ENCODE data around the gene CLPTM1. TPM values are rescaled to one million over a fixed set of nuclear protein-coding genes. Genes with fewer than 3 reads are reported as not detected.

CLPTM1 gene
- total and polyA plus RNA-seq, 8 donors = 39.3 to 152 (median 66.7) TPM

DNA sequence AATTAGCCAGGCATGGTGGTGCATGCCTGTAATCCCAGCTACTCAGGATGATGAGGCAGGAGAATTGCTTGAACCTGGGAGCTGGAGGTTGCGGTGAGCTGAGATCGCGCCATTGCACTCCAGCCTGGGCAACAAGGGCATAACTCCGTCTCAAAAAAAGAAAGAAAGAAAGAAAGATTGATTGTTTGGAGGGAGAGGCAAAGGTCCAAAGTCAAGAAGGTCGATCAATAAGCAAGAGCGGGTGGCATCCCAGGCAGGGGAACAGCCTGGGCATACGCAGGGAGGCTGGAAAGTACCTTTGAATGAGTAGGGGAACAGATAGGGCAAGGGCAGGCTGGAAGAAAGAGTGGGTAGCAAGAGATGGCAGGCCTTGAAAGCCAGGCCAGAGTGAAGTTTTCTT is 25.1 kb upstream of the CLPTM1 start:
- no peaks in the 10 kb centered on the region for H3K9me3 ChIP-seq
- TF ChIP-seq POLR2AphosphoS5 (IDR thresholded peaks at IDR 0.05) (no peak), POLR2A (IDR thresholded peaks at IDR 0.05) (no peak), EP300 (IDR thresholded peaks at IDR 0.05) (no peak)
- TF ChIP-seq, protein P1, sequence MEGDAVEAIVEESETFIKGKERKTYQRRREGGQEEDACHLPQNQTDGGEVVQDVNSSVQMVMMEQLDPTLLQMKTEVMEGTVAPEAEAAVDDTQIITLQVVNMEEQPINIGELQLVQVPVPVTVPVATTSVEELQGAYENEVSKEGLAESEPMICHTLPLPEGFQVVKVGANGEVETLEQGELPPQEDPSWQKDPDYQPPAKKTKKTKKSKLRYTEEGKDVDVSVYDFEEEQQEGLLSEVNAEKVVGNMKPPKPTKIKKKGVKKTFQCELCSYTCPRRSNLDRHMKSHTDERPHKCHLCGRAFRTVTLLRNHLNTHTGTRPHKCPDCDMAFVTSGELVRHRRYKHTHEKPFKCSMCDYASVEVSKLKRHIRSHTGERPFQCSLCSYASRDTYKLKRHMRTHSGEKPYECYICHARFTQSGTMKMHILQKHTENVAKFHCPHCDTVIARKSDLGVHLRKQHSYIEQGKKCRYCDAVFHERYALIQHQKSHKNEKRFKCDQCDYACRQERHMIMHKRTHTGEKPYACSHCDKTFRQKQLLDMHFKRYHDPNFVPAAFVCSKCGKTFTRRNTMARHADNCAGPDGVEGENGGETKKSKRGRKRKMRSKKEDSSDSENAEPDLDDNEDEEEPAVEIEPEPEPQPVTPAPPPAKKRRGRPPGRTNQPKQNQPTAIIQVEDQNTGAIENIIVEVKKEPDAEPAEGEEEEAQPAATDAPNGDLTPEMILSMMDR (IDR thresholded peaks at IDR 0.05) = no peak
- 65 to 83% (median 83%) methylated on average over 7 of the region's 7 CpGs for whole genome bisulfite sequencing, 5 donors
- intact Hi-C loops (cut with DNase I; ENCODE audit: low total_unique reads) = no loop called here
- DNase-seq = no peak
- no peak overlapping the region for H3K27ac ChIP-seq
- no peaks in the 10 kb centered on the region for H3K36me3 ChIP-seq
- H3K27me3 ChIP-seq = peaks cover 0 to 4% (median 0%) of the 10 kb centered on the region in 3 donors
- H3K4me3 ChIP-seq = no peak overlapping the region
- H3K4me1 ChIP-seq = peaks cover 5 to 27% (median 15%) of the 10 kb centered on the region in 4 donors

- no peak overlapping the region for H3K27ac ChIP-seq
- TF ChIP-seq, protein P1 (IDR thresholded peaks at IDR 0.05) = no peak
- TF ChIP-seq POLR2A (IDR thresholded peaks at IDR 0.05) (no peak), EP300 (IDR thresholded peaks at IDR 0.05) (no peak)
- intact Hi-C loops (cut with DNase I; ENCODE audit: low total_unique reads) = no loop called here
- peaks cover 4 to 20% (median 13%) of the 10 kb centered on the region in 4 donors for H3K4me1 ChIP-seq
- peaks cover 0 to 2% (median 0%) of the 10 kb centered on the region in 3 donors for H3K27me3 ChIP-seq
- no peaks in the 10 kb centered on the region for H3K36me3 ChIP-seq
- 85 to 89% (median 88%) methylated on average over 4 of the region's 4 CpGs for WGBS, 5 donors
- no peak overlapping the region for H3K4me3 ChIP-seq
- no peaks in the 10 kb centered on the region for H3K9me3 ChIP-seq
- no peak for DNase-seq
Measured at GRCh38 chr19:44931541-44931940, 23.6 kb upstream of the CLPTM1 start.

GRCh38 chr19:44939668-44940067 is 15.5 kb upstream of the CLPTM1 start:
- no peak for DNase-seq
- intact Hi-C loops (cut with DNase I; ENCODE audit: low total_unique reads) = no loop called here
- WGBS, 5 donors = 67 to 82% (median 73%) methylated on average over 5 of the region's 5 CpGs
- TF ChIP-seq POLR2AphosphoS5 (IDR thresholded peaks at IDR 0.05) (no peak), EP300 (IDR thresholded peaks at IDR 0.05) (no peak), POLR2A (IDR thresholded peaks at IDR 0.05) (no peak)
- TF ChIP-seq, protein P1 (IDR thresholded peaks at IDR 0.05) = no peak
- H3K27ac ChIP-seq = no peak overlapping the region
- H3K9me3 ChIP-seq = no peaks in the 10 kb centered on the region
- no peak overlapping the region for H3K4me3 ChIP-seq
- H3K27me3 ChIP-seq = no peaks in the 10 kb centered on the region
- no peaks in the 10 kb centered on the region for H3K36me3 ChIP-seq
- peaks cover 0 to 7% (median 3%) of the 10 kb centered on the region in 4 donors for H3K4me1 ChIP-seq

DNA sequence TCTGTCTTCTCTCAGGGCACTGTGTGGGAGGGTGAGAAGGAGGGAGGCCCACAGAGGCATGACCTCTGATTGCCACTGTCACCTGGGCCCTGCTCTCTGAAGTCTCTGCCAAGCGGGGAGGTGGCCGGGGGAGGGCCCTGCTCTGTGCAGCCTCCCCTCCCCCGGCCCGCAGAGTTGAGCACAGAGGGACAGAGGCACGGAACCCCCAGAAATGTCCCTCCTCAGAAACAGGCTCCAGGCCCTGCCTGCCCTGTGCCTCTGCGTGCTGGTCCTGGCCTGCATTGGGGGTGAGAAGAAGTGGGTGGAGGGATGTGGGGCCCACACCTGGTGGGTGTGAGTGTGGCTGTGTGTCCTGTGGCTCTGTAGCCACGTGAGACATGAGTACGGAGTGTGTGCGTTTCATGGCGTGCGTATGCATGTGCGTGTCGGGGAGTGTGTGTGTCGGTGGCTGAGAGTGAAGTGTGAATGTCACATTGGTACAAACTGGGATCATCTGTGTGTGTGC is 13.1 kb upstream of the CLPTM1 start, which contains the start of gene APOC4:
APOC4 (plus strand) TSS at position 171 of the 505 bp plus-strand sequence; CDS start at position 212, 41 bp downstream.
- Histone ChIP-seq H3K27me3 (no peaks in the 10 kb centered on the region), H3K4me1 (no peaks in the 10 kb centered on the region), H3K27ac (no peak within 1 kb of the TSS), H3K36me3 (no peaks in the 10 kb centered on the region), H3K9me3 (no peaks in the 10 kb centered on the region), H3K4me3 (no peak within 1 kb of the TSS)
- TF ChIP-seq, protein P1 (IDR thresholded peaks at IDR 0.05) = no peak
- no peak for TF ChIP-seq POLR2AphosphoS5 (IDR thresholded peaks at IDR 0.05)
- intact Hi-C loops (cut with DNase I; ENCODE audit: low total_unique reads) = no loop called here
- WGBS, 5 donors = 82 to 90% (median 87%) methylated on average over 13 to 14 of the region's 14 CpGs
- no peak for DNase-seq

All from stomach (tissue), 9 donors.